H9 (cell line): ENCODE results near the gene ABHD4. TPM values are rescaled to one million over a fixed set of nuclear protein-coding genes. Genes with fewer than 3 reads are reported as not detected.

Experiments used
- DNase-seq: peaks from one replicate; pipeline ENCODE4 v3.0.0-alpha.2; 2017
- H2AFZ ChIP-seq: one replicate; pipeline ENCODE4 v1.6.1; 2013; ENCODE audit warnings: mild to moderate bottlenecking, low read length, control low read depth, moderate library complexity
- H2AK5ac ChIP-seq: 2 replicates; pipeline ENCODE4 v1.6.1; 2013; ENCODE audit warnings: low read length, control low read depth, mixed read lengths; ENCODE audit not compliant: insufficient read length
- H2BK120ac ChIP-seq: one replicate; pipeline ENCODE4 v1.6.1; 2013; ENCODE audit warnings: low read depth, mild to moderate bottlenecking, low read length, control low read depth, inconsistent platforms; ENCODE audit not compliant: poor library complexity, severe bottlenecking
- H2BK12ac ChIP-seq: 2 replicates; pipeline ENCODE4 v1.6.1; 2013; ENCODE audit warnings: low read length, control low read depth, mixed read lengths, low read depth; ENCODE audit not compliant: insufficient read length
- H2BK15ac ChIP-seq: 2 replicates; pipeline ENCODE4 v1.6.1; 2013; ENCODE audit warnings: low read depth, low read length, control low read depth
- H2BK20ac ChIP-seq: one replicate; pipeline ENCODE4 v1.6.1; 2013; ENCODE audit warnings: low read depth, mild to moderate bottlenecking, low read length, control low read depth, inconsistent platforms; ENCODE audit not compliant: poor library complexity, severe bottlenecking
- H2BK5ac ChIP-seq: 2 replicates; pipeline ENCODE4 v1.6.1; 2013; ENCODE audit warnings: low read length, control low read depth, mixed read lengths; ENCODE audit not compliant: insufficient read length
- H3K14ac ChIP-seq: 2 replicates; pipeline ENCODE4 v1.6.1; 2013; ENCODE audit warnings: low read length, control low read depth; ENCODE audit not compliant: insufficient read depth
- H3K18ac ChIP-seq: 2 replicates; pipeline ENCODE4 v1.6.1; 2013; ENCODE audit warnings: low read depth, mild to moderate bottlenecking, mixed read lengths, low read length, control low read depth; ENCODE audit not compliant: insufficient read length
- H3K23ac ChIP-seq: 2 replicates; pipeline ENCODE4 v1.6.1; 2013; ENCODE audit warnings: low read length, control low read depth, mixed read lengths, low read depth; ENCODE audit not compliant: insufficient read length
- H3K23me2 ChIP-seq: 2 replicates; pipeline ENCODE4 v1.6.1; 2013; ENCODE audit warnings: low read depth, mild to moderate bottlenecking, mixed read lengths, low read length, control low read depth; ENCODE audit not compliant: insufficient read length, poor library complexity, severe bottlenecking
- H3K27ac ChIP-seq: 2 replicates; pipeline ENCODE4 v1.5.1; 2013; ENCODE audit warnings: low read length, control low read depth, mixed read lengths, low read depth; ENCODE audit not compliant: insufficient read length
- H3K27me3 ChIP-seq: 2 replicates; pipeline ENCODE4 v1.6.1; 2013; ENCODE audit warnings: low read length, control low read depth, inconsistent platforms; ENCODE audit not compliant: insufficient read depth
- H3K4ac ChIP-seq: 2 replicates; pipeline ENCODE4 v1.6.1; 2013; ENCODE audit warnings: low read depth, mild to moderate bottlenecking, control low read depth, inconsistent platforms, low read length, moderate library complexity
- H3K4me1 ChIP-seq: 2 replicates; pipeline ENCODE4 v1.6.1; 2013; ENCODE audit warnings: low read length, control low read depth, inconsistent platforms; ENCODE audit not compliant: insufficient read depth
- H3K4me2 ChIP-seq: 2 replicates; pipeline ENCODE4 v1.6.1; 2013; ENCODE audit warnings: low read length, control low read depth, mixed read lengths; ENCODE audit not compliant: insufficient read length, insufficient read depth
- H3K56ac ChIP-seq: 2 replicates; pipeline ENCODE4 v1.6.1; 2013; ENCODE audit warnings: low read depth, mild to moderate bottlenecking, mixed read lengths, low read length, control low read depth; ENCODE audit not compliant: insufficient read length
- H3K79me1 ChIP-seq: 2 replicates; pipeline ENCODE4 v1.6.1; 2013; ENCODE audit warnings: low read depth, mild to moderate bottlenecking, moderate library complexity, low read length, control low read depth, inconsistent platforms; ENCODE audit not compliant: insufficient read depth, poor library complexity, severe bottlenecking
- H3K79me2 ChIP-seq: 2 replicates; pipeline ENCODE4 v1.6.1; 2013; ENCODE audit warnings: low read length, control low read depth, inconsistent platforms; ENCODE audit not compliant: insufficient read depth
- H3K9ac ChIP-seq: 2 replicates; pipeline ENCODE4 v1.6.1; 2013; ENCODE audit warnings: low read length, control low read depth, mixed read lengths; ENCODE audit not compliant: insufficient read length; ENCODE audit errors: extremely low read depth
- H3K9me3 ChIP-seq: one replicate; pipeline ENCODE4 v1.6.1; 2013; ENCODE audit warnings: low read depth, low read length, inconsistent platforms; ENCODE audit not compliant: control insufficient read depth
- H3T11ph ChIP-seq: one replicate; pipeline ENCODE4 v1.6.1; 2013; ENCODE audit warnings: mild to moderate bottlenecking, low read length, control low read depth, inconsistent platforms
- H4K20me1 ChIP-seq: one replicate; pipeline ENCODE4 v1.6.1; 2013; ENCODE audit not compliant: control insufficient read depth, insufficient read length, insufficient read depth
- H4K5ac ChIP-seq: 2 replicates; pipeline ENCODE4 v1.6.1; 2013; ENCODE audit warnings: low read depth, mild to moderate bottlenecking, mixed read lengths, low read length, control low read depth; ENCODE audit not compliant: insufficient read length
- H4K8ac ChIP-seq: replicated peaks from 2 replicates; pipeline ENCODE4 v1.6.1; 2013; ENCODE audit warnings: low read length, control low read depth, mixed read lengths, low read depth; ENCODE audit not compliant: insufficient read length
- H4K91ac ChIP-seq: 2 replicates; pipeline ENCODE4 v1.6.1; 2013; ENCODE audit warnings: low read depth, mild to moderate bottlenecking, moderate library complexity, mixed read lengths, low read length, control low read depth; ENCODE audit not compliant: insufficient read length
- H3K27ac Mint-ChIP-seq, 3 experiments: 2 replicates in 2 of 3; 3 replicates in 1 of 3; pipeline ENCODE4 v1.8.0; 2020 to 2021; ENCODE audit warnings: mixed read lengths in 3 of 3, mild to moderate bottlenecking in 1 of 3, moderate library complexity in 1 of 3
- H3K27me3 Mint-ChIP-seq: 2 replicates; pipeline ENCODE4 v1.8.0; 2021; ENCODE audit warnings: low read depth, mild to moderate bottlenecking, moderate library complexity, mixed read lengths
- H3K36me3 Mint-ChIP-seq, 3 experiments: 2 replicates in 2 of 3; 3 replicates in 1 of 3; pipeline ENCODE4 v1.8.0; 2020 to 2021; ENCODE audit warnings: low read depth in 3 of 3, mixed read lengths in 3 of 3; ENCODE audit not compliant: insufficient read depth in 1 of 3
- H3K4me1 Mint-ChIP-seq, 2 experiments: 2 replicates each; pipeline ENCODE4 v1.8.0; 2020; ENCODE audit warnings: mixed read lengths in 2 of 2
- H3K4me3 Mint-ChIP-seq, 2 experiments: 2 replicates in 1 of 2; 3 replicates in 1 of 2; pipeline ENCODE4 v1.8.0; 2020 to 2021; ENCODE audit warnings: mild to moderate bottlenecking in 2 of 2, mixed read lengths in 2 of 2, moderate library complexity in 1 of 2
- H3K9me3 Mint-ChIP-seq, 2 experiments: 2 replicates in 1 of 2; 3 replicates in 1 of 2; pipeline ENCODE4 v1.8.0; 2020; ENCODE audit warnings: mild to moderate bottlenecking in 2 of 2, mixed read lengths in 2 of 2, moderate library complexity in 1 of 2
- WGBS: extraction: QIAGEN DNeasy Blood & Tissue Kit; methylation state at CpG from one replicate; pipeline ENCODE4 v1.1.7; 2013; ENCODE audit warnings: missing lambda C conversion rate, low lambda C conversion rate, mixed read lengths; ENCODE audit not compliant: insufficient read length; ENCODE audit errors: extremely low coverage; 5-methylcytosine and 5-hydroxymethylcytosine counted together
- total RNA-seq: library from RNA; stranded (reverse); gene quantifications from 2 replicates; pipeline ENCODE4 v1.2.1, GENCODE V29; 2021
- TF ChIP-seq, protein P1 (sequence below): fragments of 200-600 bp; sonication (generic); conservative IDR thresholded peaks from 3 replicates; pipeline ENCODE4 v1.8.0; 2021; ENCODE audit warnings: antibody characterized with exemption, mild to moderate bottlenecking

ABHD4 gene
- total RNA-seq, 1 experiment from 2014 or later = 21.8 TPM

DNA sequence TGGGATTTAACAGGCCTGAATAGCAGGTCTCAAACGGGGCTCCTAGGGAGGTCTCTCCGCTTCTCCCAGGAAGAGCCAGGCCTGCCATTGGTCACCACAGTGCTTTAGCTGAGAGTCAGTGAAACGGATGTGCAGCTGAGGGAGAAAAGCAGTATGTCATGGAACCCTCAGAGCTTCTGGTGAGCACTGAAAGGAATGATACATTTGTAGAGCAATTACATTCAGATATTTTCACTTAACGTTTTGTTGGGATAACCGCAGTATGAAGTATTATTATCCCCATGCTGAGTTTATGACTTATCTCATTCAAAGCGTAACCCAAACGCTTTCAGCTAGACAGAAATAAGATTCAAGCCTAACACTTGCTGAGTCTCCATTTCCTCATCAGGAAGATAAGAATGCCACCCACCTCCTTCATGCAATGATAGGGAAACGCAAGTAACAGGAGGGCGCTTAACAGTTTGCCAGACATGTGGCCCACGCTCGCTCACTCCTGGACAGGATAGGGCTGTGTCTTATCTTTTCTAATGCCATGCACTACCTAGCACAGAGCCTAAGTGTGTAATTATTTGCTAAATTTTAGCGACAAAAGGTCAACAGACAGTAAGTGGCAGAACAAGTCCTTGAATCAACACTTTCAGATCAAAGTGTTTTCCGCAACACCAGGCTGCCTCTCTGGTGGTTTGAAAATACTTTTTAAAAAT lies 37.3 kb upstream of the ABHD4 start:
- WGBS = no CpG with 5 or more reads among the region's 13 CpGs
- Histone ChIP-seq H2BK15ac (no peak overlapping the region), H3K27me3 (no peaks in the 10 kb centered on the region), H3K79me2 (no peaks in the 10 kb centered on the region), H3K18ac (no peak overlapping the region), H3K27ac (no peak overlapping the region), H4K20me1 (no peaks in the 10 kb centered on the region), H3K4ac (no peak overlapping the region), H3K79me1 (no peaks in the 10 kb centered on the region), H3K4me1 (no peaks in the 10 kb centered on the region), H2BK120ac (no peak overlapping the region), H3K9ac (no peak overlapping the region), H3K56ac (no peak overlapping the region), H3K4me2 (no peak overlapping the region), H3K14ac (no peak overlapping the region), H2AK5ac (no peak overlapping the region), H4K8ac (no peak overlapping the region), H2BK12ac (no peak overlapping the region), H2BK5ac (no peak overlapping the region), H2AFZ (no peak overlapping the region), H4K5ac (no peak overlapping the region), H2BK20ac (no peak overlapping the region), H3T11ph (no peak overlapping the region), H4K91ac (no peak overlapping the region), H3K23me2 (no peaks in the 10 kb centered on the region), H3K9me3 (no peaks in the 10 kb centered on the region), H3K23ac (no peak overlapping the region)
- H3K4me1 Mint-ChIP-seq = peaks cover 43 to 48% of the 10 kb centered on the region in 2 experiments
- H3K4me3 Mint-ChIP-seq = no peak overlapping the region
- H3K9me3 Mint-ChIP-seq = no peaks in the 10 kb centered on the region; a peak in 2 of 5 replicates
- peak overlapping the region in 1 of 3 experiments; percentile 28; a peak in 1 of 7 replicates for H3K27ac Mint-ChIP-seq
- H3K36me3 Mint-ChIP-seq = peaks cover 4 to 15% (median 13%) of the 10 kb centered on the region in 3 experiments; a peak in 6 of 7 replicates
- DNase-seq = no peak
- TF ChIP-seq, protein P1, sequence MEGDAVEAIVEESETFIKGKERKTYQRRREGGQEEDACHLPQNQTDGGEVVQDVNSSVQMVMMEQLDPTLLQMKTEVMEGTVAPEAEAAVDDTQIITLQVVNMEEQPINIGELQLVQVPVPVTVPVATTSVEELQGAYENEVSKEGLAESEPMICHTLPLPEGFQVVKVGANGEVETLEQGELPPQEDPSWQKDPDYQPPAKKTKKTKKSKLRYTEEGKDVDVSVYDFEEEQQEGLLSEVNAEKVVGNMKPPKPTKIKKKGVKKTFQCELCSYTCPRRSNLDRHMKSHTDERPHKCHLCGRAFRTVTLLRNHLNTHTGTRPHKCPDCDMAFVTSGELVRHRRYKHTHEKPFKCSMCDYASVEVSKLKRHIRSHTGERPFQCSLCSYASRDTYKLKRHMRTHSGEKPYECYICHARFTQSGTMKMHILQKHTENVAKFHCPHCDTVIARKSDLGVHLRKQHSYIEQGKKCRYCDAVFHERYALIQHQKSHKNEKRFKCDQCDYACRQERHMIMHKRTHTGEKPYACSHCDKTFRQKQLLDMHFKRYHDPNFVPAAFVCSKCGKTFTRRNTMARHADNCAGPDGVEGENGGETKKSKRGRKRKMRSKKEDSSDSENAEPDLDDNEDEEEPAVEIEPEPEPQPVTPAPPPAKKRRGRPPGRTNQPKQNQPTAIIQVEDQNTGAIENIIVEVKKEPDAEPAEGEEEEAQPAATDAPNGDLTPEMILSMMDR = no peak
- no peaks in the 10 kb centered on the region; the same call in 1 of the 2 replicates for H3K27me3 Mint-ChIP-seq
